KMS-11 (cell line): ENCODE measurements around the gene TIMMDC1.
"Not testable (repeated sequence)": the region's sequence is repeated elsewhere in the genome, so short reads cannot be mapped to it uniquely, and the experiment has no call there.

ENCODE experiments used
- H2AFZ ChIP-seq: fragments of 200-600 bp; sonication (generic); 2 replicates; pipeline ENCODE4 v1.6.1; 2016; ENCODE audit warnings: antibody characterized with exemption, mixed run types, low read depth
- H3K27ac ChIP-seq: fragments of 200-600 bp; sonication (generic); 2 replicates; pipeline ENCODE4 v1.6.1; 2016; ENCODE audit warnings: mild to moderate bottlenecking, mixed run types
- H3K27me3 ChIP-seq: fragments of 200-600 bp; sonication (generic); 2 replicates; pipeline ENCODE4 v1.6.1; 2017; ENCODE audit warnings: mild to moderate bottlenecking, low read depth, mixed run types, moderate library complexity; ENCODE audit not compliant: insufficient read depth
- H3K36me3 ChIP-seq: fragments of 200-600 bp; sonication (generic); 2 replicates; pipeline ENCODE4 v1.6.1; 2017; ENCODE audit warnings: mild to moderate bottlenecking, mixed run types; ENCODE audit not compliant: insufficient read depth
- H3K4me1 ChIP-seq: fragments of 200-600 bp; sonication (generic); 2 replicates; pipeline ENCODE4 v1.6.1; 2016; ENCODE audit warnings: mild to moderate bottlenecking, low read depth, mixed run types; ENCODE audit not compliant: poor library complexity, severe bottlenecking
- H3K4me2 ChIP-seq: fragments of 200-600 bp; sonication (generic); 2 replicates; pipeline ENCODE4 v1.7.0; 2016; ENCODE audit warnings: mild to moderate bottlenecking, mixed run types
- H3K4me3 ChIP-seq: fragments of 200-600 bp; sonication (generic); IDR thresholded peaks from 2 replicates; pipeline ENCODE4 v1.6.1; 2017; ENCODE audit warnings: low read depth, low read length, mixed read lengths; ENCODE audit not compliant: insufficient read depth
- H3K79me2 ChIP-seq: fragments of 200-600 bp; sonication (generic); 2 replicates; pipeline ENCODE4 v1.6.1; 2016; ENCODE audit warnings: low read depth, mixed run types; ENCODE audit not compliant: insufficient read depth
- H3K9ac ChIP-seq: fragments of 200-600 bp; sonication (generic); 2 replicates; pipeline ENCODE4 v1.6.1; 2016; ENCODE audit warnings: mild to moderate bottlenecking, mixed run types
- H4K20me1 ChIP-seq: fragments of 200-600 bp; sonication (generic); 2 replicates; pipeline ENCODE4 v1.6.1; 2016; ENCODE audit warnings: mild to moderate bottlenecking, mixed run types; ENCODE audit not compliant: insufficient read depth
- TF ChIP-seq, protein P1 (sequence below): fragments of 200-600 bp; sonication (generic); conservative IDR thresholded peaks from 2 replicates; pipeline ENCODE4 v1.6.1; 2017; ENCODE audit warnings: low read depth, mild to moderate bottlenecking, antibody characterized with exemption, low read length, moderate library complexity, mixed read lengths

TIMMDC1 gene

DNA sequence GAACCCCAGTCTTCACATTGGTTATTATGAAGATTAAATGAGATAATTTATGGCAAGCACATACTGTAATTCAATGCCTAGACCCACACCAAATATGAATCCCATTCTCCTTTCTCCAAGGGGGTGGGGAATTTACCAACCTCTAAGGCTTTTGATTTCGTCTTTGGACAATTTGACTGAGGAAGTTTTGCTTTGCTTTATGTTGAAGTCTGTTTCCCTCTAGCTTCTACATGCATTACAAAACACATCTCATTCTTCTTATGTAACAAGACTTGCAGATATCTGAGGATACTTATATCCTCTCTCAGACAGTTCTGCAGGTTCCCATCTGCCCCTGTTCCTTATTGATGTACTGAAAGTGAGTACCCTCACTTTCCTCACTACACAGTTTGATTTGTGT is 48.9 kb downstream of the TIMMDC1 start:
- H3K4me2 ChIP-seq, result no peak overlapping the region

DNA sequence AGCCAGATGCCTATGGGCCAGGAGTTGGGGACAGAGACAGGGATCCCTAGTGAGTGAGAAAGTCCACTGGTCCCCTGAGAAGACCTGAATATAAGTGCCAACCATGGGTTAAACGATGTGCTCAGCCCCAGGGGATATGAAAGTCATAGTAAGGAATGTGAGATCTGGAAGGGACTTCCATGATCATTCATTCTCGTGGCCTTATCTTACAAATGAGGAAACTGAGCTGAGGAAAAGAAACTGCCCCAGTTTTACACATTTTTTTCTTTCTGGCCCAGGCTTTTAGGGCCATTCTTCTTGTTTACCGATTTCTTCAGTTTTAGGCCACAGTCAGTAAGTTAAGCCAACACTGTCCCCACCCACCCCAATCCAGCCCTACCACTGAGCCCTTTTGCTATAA is 50.0 kb downstream of the TIMMDC1 start:
- no peaks in the 10 kb centered on the region for H3K79me2 ChIP-seq
- TF ChIP-seq, protein P1, sequence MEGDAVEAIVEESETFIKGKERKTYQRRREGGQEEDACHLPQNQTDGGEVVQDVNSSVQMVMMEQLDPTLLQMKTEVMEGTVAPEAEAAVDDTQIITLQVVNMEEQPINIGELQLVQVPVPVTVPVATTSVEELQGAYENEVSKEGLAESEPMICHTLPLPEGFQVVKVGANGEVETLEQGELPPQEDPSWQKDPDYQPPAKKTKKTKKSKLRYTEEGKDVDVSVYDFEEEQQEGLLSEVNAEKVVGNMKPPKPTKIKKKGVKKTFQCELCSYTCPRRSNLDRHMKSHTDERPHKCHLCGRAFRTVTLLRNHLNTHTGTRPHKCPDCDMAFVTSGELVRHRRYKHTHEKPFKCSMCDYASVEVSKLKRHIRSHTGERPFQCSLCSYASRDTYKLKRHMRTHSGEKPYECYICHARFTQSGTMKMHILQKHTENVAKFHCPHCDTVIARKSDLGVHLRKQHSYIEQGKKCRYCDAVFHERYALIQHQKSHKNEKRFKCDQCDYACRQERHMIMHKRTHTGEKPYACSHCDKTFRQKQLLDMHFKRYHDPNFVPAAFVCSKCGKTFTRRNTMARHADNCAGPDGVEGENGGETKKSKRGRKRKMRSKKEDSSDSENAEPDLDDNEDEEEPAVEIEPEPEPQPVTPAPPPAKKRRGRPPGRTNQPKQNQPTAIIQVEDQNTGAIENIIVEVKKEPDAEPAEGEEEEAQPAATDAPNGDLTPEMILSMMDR, result no peak
- no peaks in the 10 kb centered on the region for H3K4me1 ChIP-seq
- H3K4me2 ChIP-seq, result no peak overlapping the region
- H3K27me3 ChIP-seq, result no peaks in the 10 kb centered on the region
- no peak overlapping the region for H3K27ac ChIP-seq
- no peak overlapping the region for H3K9ac ChIP-seq
- H3K36me3 ChIP-seq, result no peaks in the 10 kb centered on the region
- no peak overlapping the region for H3K4me3 ChIP-seq
- no peak overlapping the region for H2AFZ ChIP-seq
- no peaks in the 10 kb centered on the region for H4K20me1 ChIP-seq

More for the DNA sequence above, 48.9 kb downstream of the TIMMDC1 start:
- Histone ChIP-seq H3K4me1 (no peaks in the 10 kb centered on the region), H3K27ac (no peak overlapping the region), H3K9ac (no peak overlapping the region), H3K27me3 (no peaks in the 10 kb centered on the region), H3K36me3 (no peaks in the 10 kb centered on the region), H2AFZ (no peak overlapping the region), H4K20me1 (no peaks in the 10 kb centered on the region), H3K79me2 (no peaks in the 10 kb centered on the region), H3K4me3 (no peak overlapping the region)
- TF ChIP-seq, protein P1, result no peak

DNA sequence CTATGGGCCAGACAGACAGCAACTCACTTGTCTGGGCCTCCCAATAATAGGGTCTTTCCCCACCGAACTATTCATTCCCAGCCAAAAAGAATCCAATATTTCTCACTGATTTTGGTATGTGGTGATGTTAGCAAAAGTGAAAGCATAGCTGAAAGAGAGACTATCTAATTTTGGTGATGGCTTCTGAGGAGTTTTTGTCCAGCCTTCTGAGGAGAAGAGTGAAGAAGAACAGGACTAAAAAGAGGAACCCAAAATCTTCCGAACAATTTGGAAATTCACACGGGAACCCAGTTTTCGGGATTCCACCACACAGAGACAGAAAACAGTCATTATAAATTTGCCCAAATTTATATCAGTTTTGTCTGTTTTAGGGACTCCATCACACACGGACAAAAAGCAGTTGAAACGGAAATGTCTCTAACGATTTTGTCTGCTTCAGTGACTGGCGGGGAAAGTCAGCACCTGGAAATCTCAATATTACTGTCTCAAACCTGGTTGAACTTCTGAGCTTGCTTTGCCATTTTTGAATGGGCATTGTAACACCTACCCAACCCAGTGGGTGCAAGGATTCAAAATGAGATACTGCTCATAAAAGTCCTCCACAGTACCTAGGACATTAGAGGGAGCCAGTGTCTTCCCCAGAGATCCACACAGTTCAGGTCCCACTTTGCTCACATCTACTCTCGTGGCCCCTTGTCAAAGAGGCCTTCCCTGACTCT is 52.0 kb downstream of the TIMMDC1 start:
- Histone ChIP-seq H3K9ac (no peak overlapping the region), H3K79me2 (no peaks in the 10 kb centered on the region), H3K4me2 (no peak overlapping the region), H3K36me3 (no peaks in the 10 kb centered on the region), H4K20me1 (no peaks in the 10 kb centered on the region), H3K4me1 (no peaks in the 10 kb centered on the region), H2AFZ (no peak overlapping the region), H3K27me3 (no peaks in the 10 kb centered on the region), H3K4me3 (no peak overlapping the region), H3K27ac (no peak overlapping the region)
- TF ChIP-seq, protein P1, result no peak

DNA sequence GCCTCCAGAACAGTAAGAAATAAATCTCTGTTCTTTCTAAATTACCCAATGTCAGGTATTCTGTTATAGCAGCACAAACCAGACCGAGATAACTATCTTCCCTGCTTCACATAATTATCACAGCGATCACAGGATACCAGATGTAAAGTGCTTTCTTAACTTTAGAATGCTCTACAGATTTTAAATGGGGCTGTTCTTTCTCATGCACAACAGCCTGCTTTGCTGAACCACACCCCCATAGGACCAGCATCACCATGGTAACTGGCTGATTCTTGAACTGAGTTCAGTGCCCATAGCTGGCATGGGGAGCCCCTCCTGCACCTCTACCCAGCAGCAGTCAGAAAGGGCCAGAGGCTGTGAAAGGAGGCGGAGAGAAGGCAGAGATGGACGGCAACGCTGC is 53.3 kb downstream of the TIMMDC1 start:
- Histone ChIP-seq H3K79me2 (no peaks in the 10 kb centered on the region), H3K27me3 (no peaks in the 10 kb centered on the region), H4K20me1 (no peaks in the 10 kb centered on the region), H3K4me3 (no peak overlapping the region), H2AFZ (no peak overlapping the region), H3K4me1 (no peaks in the 10 kb centered on the region), H3K36me3 (no peaks in the 10 kb centered on the region), H3K4me2 (no peak overlapping the region), H3K27ac (no peak overlapping the region), H3K9ac (no peak overlapping the region)
- TF ChIP-seq, protein P1, result no peak

DNA sequence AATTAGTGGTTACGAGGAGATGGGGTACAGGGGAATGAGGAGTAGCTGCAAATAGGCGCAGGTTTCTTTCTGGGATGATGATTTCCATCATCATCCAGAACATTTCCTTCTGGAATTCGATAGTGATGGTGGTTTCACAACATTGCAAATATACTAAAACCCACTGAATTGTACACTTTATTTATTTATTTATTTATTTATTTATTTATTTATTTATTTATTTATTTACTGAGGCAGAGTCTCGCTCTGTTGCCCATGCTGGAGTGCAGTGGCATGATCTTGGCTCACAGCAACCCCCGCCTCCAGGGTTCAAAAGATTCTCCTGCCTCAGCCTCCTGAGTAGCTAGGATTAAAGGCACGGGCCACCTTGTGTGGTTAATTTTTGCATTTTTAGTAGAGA is 54.6 kb downstream of the TIMMDC1 start:
- H3K9ac ChIP-seq, H3K27ac ChIP-seq, H3K79me2 ChIP-seq, H3K4me3 ChIP-seq, H2AFZ ChIP-seq, H3K27me3 ChIP-seq, H3K4me1 ChIP-seq, H4K20me1 ChIP-seq, H3K4me2 ChIP-seq, H3K36me3 ChIP-seq: not testable (repeated sequence)
